HepG2 (cell line): Measurements from ENCODE around the gene CNTN5. TPM values are rescaled to one million over a fixed set of nuclear protein-coding genes. Genes with fewer than 3 reads are reported as not detected.

ENCODE experiments used
- ATAC-seq: fragments of 200-7000 bp; cut with Tn5 transposase; 3 replicates; pipeline ENCODE4 v1.9.1; 2020; ENCODE audit warnings: mild to moderate bottlenecking, moderate library complexity
- BruUV-seq: library from RNA; stranded (reverse); fragments of 400-500 nt; replicated peaks from 2 replicates; lab custom pipeline; 2021; lab: Mats Ljungman, UMichigan
- CTCF ChIA-PET: fragments of 300-600 bp; formaldehyde crosslinking; extraction: SDS; loops from one replicate; lab custom pipeline; 2021; ENCODE audit warnings: low total read pairs, inconsistent platforms, low intra/inter-chr PET ratio; lab: Yijun Ruan, JAX
- POLR2A ChIA-PET: fragments of 350-600 bp; sonication (Branson Sonifier 250); formaldehyde crosslinking; loops from one replicate; lab custom pipeline; 2020; ENCODE audit warnings: antibody characterized with exemption, inconsistent platforms; lab: Yijun Ruan, JAX
- DNase-seq: peaks from one replicate; pipeline ENCODE4 v3.0.0-alpha.2; 2015; ENCODE audit warnings: low spot score
- FAIRE-seq: peaks from 3 replicates; lab custom pipeline; 2011; peaks lifted over from hg19 to GRCh38; lab: Jason Lieb, UNC
- H2AFZ ChIP-seq: one replicate; pipeline ENCODE4 v1.6.1; 2011; ENCODE audit warnings: low read length, inconsistent platforms
- H3K27ac ChIP-seq: fragments of 300-600 bp; 3 replicates; pipeline ENCODE4 v1.8.0; 2011; ENCODE audit warnings: mixed run types, mild to moderate bottlenecking, mixed read lengths, low read length, inconsistent platforms; ENCODE audit not compliant: insufficient read depth; ENCODE audit errors: extremely low read length
- H3K27me3 ChIP-seq, 2 experiments: fragments of 200-600 bp in 1 of 2; 2 replicates in 1 of 2; 3 replicates in 1 of 2; pipeline versions ENCODE4 v1.6.0 to v1.8.0; 2011; ENCODE audit warnings: low read length in 2 of 2, mild to moderate bottlenecking in 2 of 2, moderate library complexity in 2 of 2, inconsistent platforms in 1 of 2; ENCODE audit not compliant: insufficient read depth in 2 of 2, control insufficient read depth in 1 of 2
- H3K36me3 ChIP-seq, 2 experiments: fragments of 200-600 bp in 1 of 2; replicated peaks in 1 of 2; 2 replicates in 1 of 2; 3 replicates in 1 of 2; pipeline versions ENCODE4 v1.5.1 to v1.8.0; 2011; ENCODE audit warnings: low read length in 2 of 2, inconsistent platforms in 1 of 2; ENCODE audit not compliant: insufficient read depth in 2 of 2, control insufficient read depth in 1 of 2
- H3K4me1 ChIP-seq: 2 replicates; pipeline ENCODE4 v1.5.1; 2012; ENCODE audit warnings: low read length, inconsistent platforms; ENCODE audit not compliant: insufficient read depth
- H3K4me2 ChIP-seq: 2 replicates; pipeline ENCODE4 v1.6.0; 2011; ENCODE audit warnings: low read depth, low read length, inconsistent platforms
- H3K4me3 ChIP-seq, 3 experiments: fragments of 200-600 bp in 1 of 3; sonication (generic), shearing (Covaris generic) in 1 of 3; replicated peaks in 1 of 3; 2 replicates each; pipeline ENCODE4 v1.5.1; 2011 to 2016; ENCODE audit warnings: low read length in 3 of 3, inconsistent platforms in 2 of 3, low read depth in 2 of 3, mild to moderate bottlenecking in 2 of 3, control low read depth in 1 of 3, mixed read lengths in 1 of 3; ENCODE audit not compliant: insufficient read depth in 1 of 3
- H3K79me2 ChIP-seq: one replicate; pipeline ENCODE4 v1.6.1; 2011; ENCODE audit warnings: low read length, inconsistent platforms; ENCODE audit not compliant: insufficient read depth
- H3K9ac ChIP-seq: 2 replicates; pipeline ENCODE4 v1.6.0; 2011; ENCODE audit warnings: mild to moderate bottlenecking, low read depth, low read length, inconsistent platforms; ENCODE audit not compliant: insufficient read depth
- H3K9me3 ChIP-seq: 2 replicates; pipeline ENCODE4 v1.5.1; 2012; ENCODE audit warnings: mild to moderate bottlenecking, low read length
- H4K20me1 ChIP-seq: 2 replicates; pipeline ENCODE4 v1.6.0; 2011; ENCODE audit warnings: inconsistent platforms, mild to moderate bottlenecking, low read length, moderate library complexity; ENCODE audit not compliant: insufficient read depth
- CCAR2 ChIP-seq: fragments of 200-400 bp; formaldehyde crosslinking; optimal IDR thresholded peaks from 2 replicates; pipeline ENCODE3; 2018; ENCODE audit warnings: low read depth, mild to moderate bottlenecking, low read length, moderate library complexity
- CEBPG ChIP-seq: IDR thresholded peaks from 2 replicates; pipeline ENCODE4 v1.6.1; 2016
- CHD2 ChIP-seq: IDR thresholded peaks from 2 replicates; pipeline ENCODE4 v1.6.1; 2011; ENCODE audit warnings: low read depth, low read length, improper control_type of control experiment
- KLF15 ChIP-seq: sonication (generic); formaldehyde crosslinking; IDR thresholded peaks from 2 replicates; pipeline ENCODE4 v1.8.1; 2023; ENCODE audit warnings: borderline replicate concordance, mild to moderate bottlenecking, inconsistent platforms, missing genetic modification reagents, mixed read lengths
- MAZ ChIP-seq, 2 experiments: sonication (generic) in 1 of 2; formaldehyde crosslinking in 1 of 2; IDR thresholded peaks; 2 replicates each; pipeline versions ENCODE4 v1.5.0 to v1.6.1; 2012 to 2020; ENCODE audit warnings: low read depth in 2 of 2, mild to moderate bottlenecking in 2 of 2, borderline replicate concordance in 1 of 2, improper control_type of control experiment in 1 of 2, low read length in 1 of 2, missing genetic modification reagents in 1 of 2, moderate library complexity in 1 of 2
- NCOA2 ChIP-seq: sonication (generic); formaldehyde crosslinking; IDR thresholded peaks from 2 replicates; pipeline ENCODE4 v1.8.0; 2022; ENCODE audit warnings: inconsistent platforms
- PAXIP1 ChIP-seq: sonication (generic); formaldehyde crosslinking; conservative IDR thresholded peaks from 2 replicates; pipeline ENCODE4 v1.4.0; 2020; ENCODE audit warnings: mild to moderate bottlenecking, missing genetic modification reagents, moderate library complexity
- SNAI1 ChIP-seq: sonication (generic); formaldehyde crosslinking; IDR thresholded peaks from 2 replicates; pipeline ENCODE4 v1.5.0; 2020; ENCODE audit warnings: mild to moderate bottlenecking, missing genetic modification reagents, borderline replicate concordance
- SSRP1 ChIP-seq: IDR thresholded peaks from 2 replicates; pipeline ENCODE4 v1.6.1; 2016; ENCODE audit warnings: control low read depth
- TFAP4 ChIP-seq: sonication (generic); IDR thresholded peaks from 2 replicates; pipeline ENCODE4 v1.6.1; 2016; ENCODE audit warnings: low read depth, borderline replicate concordance
- THAP8 ChIP-seq: sonication (generic); formaldehyde crosslinking; IDR thresholded peaks from 2 replicates; pipeline ENCODE4 v1.5.1; 2020; ENCODE audit warnings: missing genetic modification reagents, mild to moderate bottlenecking, borderline replicate concordance
- YEATS4 ChIP-seq: sonication (generic); formaldehyde crosslinking; IDR thresholded peaks from 2 replicates; pipeline ENCODE4 v1.4.0; 2020; ENCODE audit warnings: missing genetic modification reagents, borderline replicate concordance
- ZKSCAN1 ChIP-seq: fragments of 150-350 bp; IDR thresholded peaks from 2 replicates; pipeline ENCODE4 v1.6.1; 2014; ENCODE audit warnings: low read length
- ZNF383 ChIP-seq: sonication (generic); formaldehyde crosslinking; IDR thresholded peaks from 2 replicates; pipeline ENCODE4 v1.4.0; 2020; ENCODE audit warnings: missing genetic modification reagents, mild to moderate bottlenecking, borderline replicate concordance
- ZNF772 ChIP-seq: sonication (generic); formaldehyde crosslinking; IDR thresholded peaks from 2 replicates; pipeline ENCODE4 v1.5.0; 2020; ENCODE audit warnings: mild to moderate bottlenecking, missing genetic modification reagents
- WGBS: methylation state at CpG from one replicate; pipeline ENCODE4 v1.1.6; 2017; ENCODE audit warnings: low lambda C conversion rate; 5-methylcytosine and 5-hydroxymethylcytosine counted together
- in situ Hi-C: cut with HindIII; loops from 2 replicates; pipeline ENCODE4 v1.10.0; 2017; ENCODE audit warnings: low pct_unique_long_range_greater_than_20kb; ENCODE audit not compliant: extremely low pct_ligation_motif_present
- intact Hi-C: fragments of 100-400 bp; cut with micrococcal nuclease; formaldehyde crosslinking; loops from one replicate; pipeline ENCODE4 v1.10.0; 2022; ENCODE audit not compliant: unreplicated experiment
- polyA plus RNA-seq, 8 experiments: library from polyadenylated mRNA; depleted of rRNA in 3 of 8; stranded (reverse) in 7 of 8; unstranded in 1 of 8; fragments of >200 nt; fragmentation: Illumina TruSeq in 4 of 8; extraction: Trizol in 4 of 8; gene quantifications; 2 replicates each; pipeline versions ENCODE4 v1.2.1 to v1.2.3, GENCODE V29; 2011 to 2016; ENCODE audit warnings: low read depth in 4 of 8, missing spikeins in 1 of 8, mixed read lengths in 1 of 8; ENCODE audit not compliant: insufficient read depth in 1 of 8
- total RNA-seq, 5 experiments: library from RNA; depleted of rRNA; stranded (reverse); fragments of >200 nt; fragmentation: Illumina TruSeq; extraction: Trizol; gene quantifications; 2 replicates each; pipeline ENCODE4 v1.2.3, GENCODE V29; 2016; ENCODE audit warnings: low read depth in 1 of 5

The CNTN5 gene
- total and polyA plus RNA-seq, 2 of the 13 experiments (the other 11 are each of a cell fraction or from before 2014, with no cell fraction given) = not detected

- Histone ChIP-seq H3K27me3 (no peaks in the 10 kb centered on the region), H3K9me3 (no peaks in the 10 kb centered on the region), H4K20me1 (no peaks in the 10 kb centered on the region), H3K79me2 (no peaks in the 10 kb centered on the region), H3K4me3 (no peak overlapping the region), H3K27ac (no peak overlapping the region), H2AFZ (no peak overlapping the region), H3K4me2 (no peak overlapping the region), H3K36me3 (no peaks in the 10 kb centered on the region), H3K9ac (no peak overlapping the region), H3K4me1 (no peaks in the 10 kb centered on the region)
- DNase-seq = no peak
- BruUV-seq = no TSS peak
- FAIRE-seq = no peak
- in situ Hi-C loops (no loop called here), intact Hi-C loops (no loop called here)
- WGBS = 0% methylated on average over 3 of the region's 3 CpGs
- POLR2A ChIA-PET = no interaction called here
- no peak for ATAC-seq
- CTCF ChIA-PET = no interaction called here
- no peak for TF ChIP-seq SNAI1 (CRISPR knock-in tag)
- no peak for TF ChIP-seq ZNF383 (CRISPR knock-in tag)
- TF ChIP-seq ZNF772 (CRISPR knock-in tag) = no peak
These were observed 666.1 kb downstream of the CNTN5 start for GRCh38 chr11:99686838-99687237.

- H3K27ac ChIP-seq = no peak overlapping the region
- H2AFZ ChIP-seq = no peak overlapping the region
- ChIA-PET CTCF (no interaction called here), POLR2A (no interaction called here)
- H4K20me1 ChIP-seq = no peaks in the 10 kb centered on the region
- FAIRE-seq (no peak), ATAC-seq (no peak), DNase-seq (no peak)
- in situ Hi-C loops = no loop called here
- H3K9me3 ChIP-seq = no peaks in the 10 kb centered on the region
- no peaks in the 10 kb centered on the region for H3K79me2 ChIP-seq
- intact Hi-C loops = no loop called here
- no peak overlapping the region for H3K9ac ChIP-seq
- no peak overlapping the region for H3K4me3 ChIP-seq
- no peak overlapping the region for H3K4me2 ChIP-seq
- H3K27me3 ChIP-seq = no peaks in the 10 kb centered on the region
- no peaks in the 10 kb centered on the region for H3K4me1 ChIP-seq
- no peaks in the 10 kb centered on the region for H3K36me3 ChIP-seq
- no TSS peak for BruUV-seq
- TF ChIP-seq CEBPG (CRISPR knock-in tag) (no peak), TFAP4 (no peak), CHD2 (no peak), MAZ (IDR thresholded peaks at IDR 0.05; ENCODE audit: borderline replicate concordance, low read depth, low read length) (no peak), MAZ (CRISPR knock-in tag; IDR thresholded peaks at IDR 0.05; ENCODE audit: low read depth) (no peak), THAP8 (CRISPR knock-in tag) (no peak), CCAR2 (no peak), NCOA2 (no peak), KLF15 (CRISPR knock-in tag) (no peak), SSRP1 (CRISPR knock-in tag) (no peak), YEATS4 (CRISPR knock-in tag) (no peak), ZKSCAN1 (no peak), PAXIP1 (CRISPR knock-in tag) (no peak)
These were observed 666.6 kb downstream of the CNTN5 start for GRCh38 chr11:99687320-99687719.
